Spleen (tissue), 13 donors: Measurements from ENCODE around the gene P2RX6. TPM values are rescaled to one million over a fixed set of nuclear protein-coding genes. Genes with fewer than 3 reads are reported as not detected.

Experiments used
- DNase-seq: peaks from one replicate; pipeline ENCODE4 v3.0.0-alpha.2; 2020
- H3K27ac ChIP-seq, 8 donors: fragments of 200-600 bp; sonication (generic) in 7 of 8; 1 replicate in 4 of 8; 2 replicates in 4 of 8; pipeline versions ENCODE4 v1.5.0 to v1.8.0; 2016 to 2021; ENCODE audit warnings: inconsistent platforms in 4 of 8, mild to moderate bottlenecking in 4 of 8, moderate library complexity in 1 of 8
- H3K27me3 ChIP-seq, 7 donors: fragments of 200-600 bp; sonication (generic) in 6 of 7; replicated peaks in 1 of 7; 1 replicate in 4 of 7; 2 replicates in 3 of 7; pipeline versions ENCODE4 v1.5.0 to v1.8.0; 2016 to 2021; ENCODE audit warnings: inconsistent platforms in 3 of 7, mild to moderate bottlenecking in 1 of 7
- H3K36me3 ChIP-seq, 6 donors: fragments of 200-600 bp; sonication (generic) in 5 of 6; 1 replicate in 4 of 6; 2 replicates in 2 of 6; pipeline versions ENCODE4 v1.5.0 to v1.8.0; 2016 to 2021; ENCODE audit warnings: inconsistent platforms in 2 of 6
- H3K4me1 ChIP-seq, 6 donors: fragments of 200-600 bp; sonication (generic) in 5 of 6; 1 replicate in 3 of 6; 2 replicates in 3 of 6; pipeline versions ENCODE4 v1.5.0 to v1.8.0; 2016 to 2021; ENCODE audit warnings: inconsistent platforms in 3 of 6
- H3K4me3 ChIP-seq, 8 donors: fragments of 200-600 bp; sonication (generic) in 7 of 8; 1 replicate in 4 of 8; 2 replicates in 4 of 8; pipeline versions ENCODE4 v1.5.0 to v1.8.0; 2016 to 2021; ENCODE audit warnings: inconsistent platforms in 4 of 8, mild to moderate bottlenecking in 4 of 8, moderate library complexity in 2 of 8
- H3K9me3 ChIP-seq, 8 donors: fragments of 200-600 bp; sonication (generic) in 7 of 8; 1 replicate in 4 of 8; 2 replicates in 4 of 8; pipeline versions ENCODE4 v1.5.0 to v1.8.0; 2016 to 2021; ENCODE audit warnings: inconsistent platforms in 4 of 8
- POLR2A ChIP-seq, 3 donors: fragments of 450-650 bp; IDR thresholded peaks; one replicate each; pipeline ENCODE4 v1.5.1; 2017; ENCODE audit warnings: antibody characterized with exemption in 3 of 3, mild to moderate bottlenecking in 1 of 3
- POLR2AphosphoS5 ChIP-seq, 3 donors: sonication (generic); formaldehyde crosslinking; IDR thresholded peaks; one replicate each; pipeline ENCODE4 v1.5.1; 2017; ENCODE audit warnings: antibody characterized with exemption in 3 of 3
- WGBS, 5 donors: extraction: QIAGEN DNeasy Blood & Tissue Kit in 3 of 5; methylation state at CpG; one replicate each; pipeline versions ENCODE4 v1.1.5 to v1.1.7; 2013 to 2018; 5-methylcytosine and 5-hydroxymethylcytosine counted together
- intact Hi-C: fragments of 100-400 bp; cut with DNase I; formaldehyde crosslinking; loops from one replicate; pipeline ENCODE4 v1.15.0; 2023; ENCODE audit warnings: low total_unique reads
- long read RNA-seq, 2 donors: transcript quantifications; one replicate each; lab custom pipeline, GENCODE V29; 2026
- polyA plus RNA-seq, 3 donors: library from polyadenylated mRNA; stranded (reverse); fragments of 200-250 nt; gene quantifications; one replicate each; pipeline ENCODE4 v1.2.1, GENCODE V29; 2013
- total RNA-seq, 7 donors: library from RNA; depleted of rRNA in 3 of 7; stranded (reverse); fragments of >200 nt in 3 of 7; fragmentation: NEBNext Ultra II Directional in 4 of 7; extraction: Animal tissue kit (Norgen Biotek cat#: 25700) in 4 of 7; gene quantifications; one replicate each; pipeline versions ENCODE4 v1.1.0 to v1.2.1, GENCODE V29; 2016 to 2021
- TF ChIP-seq, protein P1 (sequence below), 11 experiments: fragments of 200-600 bp in 7 of 11; fragments of 450-650 bp in 4 of 11; sonication (generic) in 4 of 11; IDR thresholded peaks in 8 of 11; conservative IDR thresholded peaks in 3 of 11; 1 replicate in 7 of 11; 2 replicates in 4 of 11; pipeline versions ENCODE4 v1.4.0 to v1.8.0; 2016 to 2021; ENCODE audit warnings: antibody characterized with exemption in 11 of 11, inconsistent platforms in 4 of 11, mild to moderate bottlenecking in 1 of 11
- donor health status: healthy with polysubstance abuse.
- donor health status: DM: no; HTN: no; CAD: no; lungs with moderate emphysema.
- donor health status: DM: no; HTN: no; CAD: no.
- donor health status: Bipolar disorder and iron deficiency.
- donor health status: healthy.
- donor health status: DM: no; HTN: no; CAD: no.
- donor health status: DM: yes; HTN: yes; CAD: no.

The P2RX6 gene
- 10 to 100 TPM in 2 of 7 donors, 1 to 10 TPM in 5; 3.2 to 14.4 (median 4.5) TPM for total RNA-seq
- 1 to 10 TPM in 2 of 3 donors, under 1 TPM in 1; 0.86 to 5.6 (median 2.7) TPM for polyA plus RNA-seq
- long read RNA-seq, donor 1, result 0 reads
- long read RNA-seq, donor 2, partial matches to known transcripts, result 0 of 1 reads
- long read RNA-seq, donor 2, other reads (novel, unspliced or antisense), result 0 of 1 reads

DNA sequence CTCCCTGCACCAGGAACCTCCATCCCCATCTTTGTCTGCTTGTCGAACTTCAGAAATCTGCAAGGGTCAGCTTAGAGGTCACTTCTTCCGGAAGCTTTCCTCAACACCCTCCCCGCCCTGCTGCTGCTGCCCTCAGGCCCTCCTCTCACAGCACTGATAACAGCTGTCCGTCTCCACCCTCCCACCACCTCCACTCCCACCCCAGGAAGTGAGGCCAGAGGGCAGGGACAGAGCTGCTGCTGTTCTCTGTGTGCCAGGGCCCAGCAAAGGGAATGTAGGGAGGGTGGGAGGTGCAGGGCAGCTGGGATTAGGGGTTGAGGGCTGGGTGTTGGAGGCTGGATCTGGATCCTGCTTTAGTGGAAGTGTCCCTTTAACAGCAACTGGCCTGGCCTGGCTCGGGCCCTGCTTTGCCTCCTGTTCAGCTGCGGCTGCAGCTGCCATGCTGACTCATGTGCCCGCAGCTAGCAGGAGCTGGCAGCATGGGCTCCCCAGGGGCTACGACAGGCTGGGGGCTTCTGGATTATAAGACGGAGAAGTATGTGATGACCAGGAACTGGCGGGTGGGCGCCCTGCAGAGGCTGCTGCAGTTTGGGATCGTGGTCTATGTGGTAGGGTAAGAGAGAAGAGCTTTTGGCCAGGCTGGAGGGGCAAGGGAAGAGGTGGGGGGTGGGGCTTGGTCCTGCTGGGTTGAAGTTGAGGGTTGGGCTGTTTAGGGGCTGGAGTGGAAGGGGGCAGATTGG, at the start of gene P2RX6:
TSS of gene P2RX6 (plus strand) at position 440 of the 740 bp plus-strand sequence. CDS start at position 450, 10 bp downstream.
- H3K4me3 ChIP-seq, result peak within 1 kb of the TSS; percentile 32 to 74 (median 48)
- peaks cover 13 to 37% (median 25%) of the 10 kb centered on the region in 6 donors for H3K4me1 ChIP-seq
- peak; percentile 62 to 74 (median 68) for TF ChIP-seq POLR2AphosphoS5 (IDR thresholded peaks at IDR 0.05)
- TF ChIP-seq, protein P1, sequence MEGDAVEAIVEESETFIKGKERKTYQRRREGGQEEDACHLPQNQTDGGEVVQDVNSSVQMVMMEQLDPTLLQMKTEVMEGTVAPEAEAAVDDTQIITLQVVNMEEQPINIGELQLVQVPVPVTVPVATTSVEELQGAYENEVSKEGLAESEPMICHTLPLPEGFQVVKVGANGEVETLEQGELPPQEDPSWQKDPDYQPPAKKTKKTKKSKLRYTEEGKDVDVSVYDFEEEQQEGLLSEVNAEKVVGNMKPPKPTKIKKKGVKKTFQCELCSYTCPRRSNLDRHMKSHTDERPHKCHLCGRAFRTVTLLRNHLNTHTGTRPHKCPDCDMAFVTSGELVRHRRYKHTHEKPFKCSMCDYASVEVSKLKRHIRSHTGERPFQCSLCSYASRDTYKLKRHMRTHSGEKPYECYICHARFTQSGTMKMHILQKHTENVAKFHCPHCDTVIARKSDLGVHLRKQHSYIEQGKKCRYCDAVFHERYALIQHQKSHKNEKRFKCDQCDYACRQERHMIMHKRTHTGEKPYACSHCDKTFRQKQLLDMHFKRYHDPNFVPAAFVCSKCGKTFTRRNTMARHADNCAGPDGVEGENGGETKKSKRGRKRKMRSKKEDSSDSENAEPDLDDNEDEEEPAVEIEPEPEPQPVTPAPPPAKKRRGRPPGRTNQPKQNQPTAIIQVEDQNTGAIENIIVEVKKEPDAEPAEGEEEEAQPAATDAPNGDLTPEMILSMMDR (IDR thresholded peaks at IDR 0.05 in 8 of 11, conservative IDR thresholded peaks at IDR 0.05 in 3 of 11), result no peak
- H3K27ac ChIP-seq, result peak within 1 kb of the TSS; percentile 39 to 85 (median 78)
- peaks cover 0 to 12% (median 0%) of the 10 kb centered on the region in 7 donors for H3K27me3 ChIP-seq
- H3K9me3 ChIP-seq, result no peaks in the 10 kb centered on the region
- DNase-seq, result peak; percentile 84
- 29 to 55% (median 32%) methylated on average over 12 of the region's 12 CpGs for WGBS, 5 donors
- intact Hi-C loops, result loop anchor here (10.0 kb wide), 1 partner anchor 50 kb away; the partner anchor contains the start of gene AIFM3
- H3K36me3 ChIP-seq, result no peaks in the 10 kb centered on the region

DNA sequence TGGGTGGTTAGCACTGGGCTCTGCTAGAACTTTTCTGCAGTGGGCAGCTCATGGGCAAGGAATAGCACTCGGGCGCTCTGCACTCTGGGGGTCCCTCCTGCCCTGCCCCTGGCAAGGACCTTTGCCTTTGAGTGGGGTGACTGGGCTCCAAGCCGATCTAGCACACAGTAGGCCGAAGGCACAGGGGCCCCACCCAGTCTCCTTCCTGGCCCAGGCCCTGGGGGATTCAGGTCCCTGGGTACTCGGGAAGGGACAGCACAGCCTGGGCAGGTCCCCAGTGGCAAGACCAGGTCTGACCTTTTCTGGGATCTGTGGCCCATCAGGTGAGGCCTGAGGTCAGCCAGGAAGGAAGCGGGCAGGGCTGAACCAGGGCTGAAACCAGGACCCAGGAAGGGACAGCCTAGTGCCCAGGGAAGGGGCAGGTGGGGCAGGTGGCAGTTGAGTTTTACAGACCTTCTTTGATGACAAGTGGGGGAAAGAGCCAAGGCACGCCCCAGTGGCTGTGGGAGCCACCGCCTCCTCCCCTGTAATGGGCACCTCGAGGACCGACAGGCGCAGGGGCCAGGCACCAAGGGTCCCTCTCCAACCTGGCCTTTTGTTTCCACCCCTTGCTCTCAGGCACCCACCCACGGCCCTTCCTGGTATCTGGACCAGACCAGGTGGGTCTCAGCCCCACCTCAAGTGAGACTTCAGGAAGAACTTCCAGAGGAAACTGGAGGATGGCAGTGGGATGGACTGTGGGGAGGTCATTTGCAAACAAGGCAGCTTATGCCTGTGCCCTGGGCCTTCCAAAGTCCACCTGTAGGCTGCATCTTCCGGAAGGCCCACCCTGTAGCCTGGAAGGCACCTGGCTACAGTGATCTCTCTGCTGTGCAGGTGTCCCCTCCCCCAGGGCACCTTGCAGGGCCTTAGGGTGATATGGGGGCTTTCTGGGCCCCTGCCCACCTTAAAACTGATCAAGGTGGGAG, 48.8 kb upstream of the P2RX6 start:
- Histone ChIP-seq H3K9me3 (no peaks in the 10 kb centered on the region), H3K27me3 (peaks cover 0 to 32% (median 16%) of the 10 kb centered on the region in 7 donors), H3K4me1 (peaks cover 5 to 64% (median 45%) of the 10 kb centered on the region in 6 donors), H3K27ac (no peak overlapping the region), H3K36me3 (no peaks in the 10 kb centered on the region), H3K4me3 (peak overlapping the region in 1 of 8 donors; percentile 63)
- intact Hi-C loops, result loop anchor here (10.0 kb wide), 1 partner anchor 49 kb away; the partner anchor contains the start of gene P2RX6
- peak; percentile 72 for DNase-seq
- no peak for TF ChIP-seq POLR2A (IDR thresholded peaks at IDR 0.05)
- no peak for TF ChIP-seq POLR2AphosphoS5 (IDR thresholded peaks at IDR 0.05)
- TF ChIP-seq, protein P1 (IDR thresholded peaks at IDR 0.05 in 8 of 11, conservative IDR thresholded peaks at IDR 0.05 in 3 of 11), result no peak
- WGBS, 5 donors, result 69 to 86% (median 80%) methylated on average over 8 to 13 of the region's 13 CpGs

DNA sequence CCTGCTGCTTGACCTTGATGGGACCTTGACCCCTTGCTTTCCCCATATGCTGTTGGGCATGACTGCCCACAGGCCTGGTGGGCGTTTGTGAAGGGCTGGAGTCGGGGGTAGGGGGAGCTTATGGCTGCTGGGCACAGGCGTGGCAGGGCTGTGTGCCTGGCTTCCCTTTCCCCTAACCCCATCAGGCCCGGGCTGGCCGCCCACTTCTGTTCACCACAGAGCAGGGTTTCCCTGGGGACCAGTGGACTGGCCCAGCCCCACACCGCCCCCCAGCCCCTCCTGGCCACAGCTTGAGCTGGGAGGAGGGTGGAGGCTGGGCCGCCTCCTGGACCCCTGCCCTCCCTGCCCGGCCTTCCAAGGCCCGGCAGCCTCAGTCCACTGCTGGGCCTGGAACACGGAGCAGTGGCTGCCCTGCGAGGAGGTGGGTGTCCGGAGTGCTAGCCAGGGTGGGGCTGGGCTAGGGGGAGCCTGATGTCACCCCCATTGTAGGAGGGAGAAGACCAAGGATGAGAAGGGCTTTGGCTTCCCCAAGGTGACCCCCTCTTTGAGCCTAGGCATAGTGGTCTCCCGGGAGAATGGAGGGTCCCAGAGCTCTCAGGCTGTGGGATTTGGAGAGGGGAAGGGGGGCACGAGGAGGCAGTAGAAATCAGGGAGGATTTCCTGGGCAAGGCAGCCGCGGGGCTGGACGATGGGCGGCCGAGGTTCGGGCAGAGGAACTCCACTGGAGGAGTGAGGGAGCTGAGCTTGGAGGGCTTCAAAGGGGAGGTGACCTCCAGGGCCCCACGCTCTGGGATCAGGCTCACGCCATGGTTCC, 47.9 kb upstream of the P2RX6 start, which contains the start of gene AIFM3:
TSS of gene AIFM3 (plus strand) at position 373 of the 814 bp plus-strand sequence. CDS start 690 bp downstream, outside the sequence.
- peak within 1 kb of the TSS in 4 of 8 donors; percentile 17 to 61 (median 52) for H3K27ac ChIP-seq

More for the DNA sequence above, 47.9 kb upstream of the P2RX6 start, which contains the start of gene AIFM3:
- no peak for TF ChIP-seq POLR2A (IDR thresholded peaks at IDR 0.05)
- no peak for TF ChIP-seq POLR2AphosphoS5 (IDR thresholded peaks at IDR 0.05)
- TF ChIP-seq, protein P1 (IDR thresholded peaks at IDR 0.05 in 8 of 11, conservative IDR thresholded peaks at IDR 0.05 in 3 of 11), result no peak
- DNase-seq, result peak; percentile 69
- H3K36me3 ChIP-seq, result no peaks in the 10 kb centered on the region
- H3K9me3 ChIP-seq, result no peaks in the 10 kb centered on the region
- 71 to 77% (median 76%) methylated on average over 14 to 22 of the region's 22 CpGs for WGBS, 5 donors
- H3K4me3 ChIP-seq, result no peak within 1 kb of the TSS
- H3K4me1 ChIP-seq, result peaks cover 5 to 64% (median 47%) of the 10 kb centered on the region in 6 donors
- intact Hi-C loops, result loop anchor here (10.0 kb wide), 1 partner anchor 48 kb away; the partner anchor contains the start of gene P2RX6
- peaks cover 0 to 32% (median 16%) of the 10 kb centered on the region in 7 donors for H3K27me3 ChIP-seq
